ENCODE results near the gene INO80.

- TF ChIP-seq CTCF (IDR thresholded peaks at IDR 0.05) (no peak), POLR2AphosphoS5 (IDR thresholded peaks at IDR 0.05) (no peak)
These were observed 159.0 kb downstream of the INO80 start for GRCh38 chr15:40957041-40957555.

All from breast epithelium (tissue), 3 donors.